Measurements from ENCODE around the gene OSR1. TPM values are rescaled to one million over a fixed set of nuclear protein-coding genes. Genes with fewer than 3 reads are reported as not detected.

The OSR1 gene
- total and polyA plus RNA-seq, 2 donors (not counting 1 experiment from before 2014, with no cell fraction given): 11.3 to 13.4 TPM

GRCh38 chr2:19337742-19338141 is 20.7 kb downstream of the OSR1 start:
- no peak overlapping the region for H2AFZ ChIP-seq (ENCODE audit: low read length)
- DNase-seq (ENCODE audit: low read depth in 2 of 2): no peak
- no peaks in the 10 kb centered on the region for H3K9me3 ChIP-seq (ENCODE audit: control insufficient read depth, insufficient read depth, low read depth, low read length)
- H3K27me3 ChIP-seq (ENCODE audit: control insufficient read depth, insufficient read depth, low read length): no peaks in the 10 kb centered on the region
- no peaks in the 10 kb centered on the region for H4K20me1 ChIP-seq (ENCODE audit: control insufficient read depth, extremely low read depth, insufficient read depth, low read length)
- H3K9ac ChIP-seq (ENCODE audit: insufficient read depth, low read length): no peak overlapping the region
- H3K4me3 ChIP-seq (replicated peaks in 1 of 4; ENCODE audit: control extremely low read depth in 1 of 4, insufficient read depth in 1 of 4, low read depth in 3 of 4, low read length in 4 of 4): no peak overlapping the region
- H3K4me2 ChIP-seq (ENCODE audit: extremely low read depth, insufficient read depth, low read length): no peak overlapping the region
- H3K4me1 ChIP-seq (ENCODE audit: control insufficient read depth, extremely low read depth, insufficient read depth, low read length): no peaks in the 10 kb centered on the region
- H3K36me3 ChIP-seq (ENCODE audit: control insufficient read depth, insufficient read depth, low read length): no peaks in the 10 kb centered on the region
- no peaks in the 10 kb centered on the region for H3K79me2 ChIP-seq (ENCODE audit: control insufficient read depth, insufficient read depth, low read length)
- H3K27ac ChIP-seq (ENCODE audit: insufficient read depth, low read length): no peak overlapping the region
- TF ChIP-seq CTCF (conservative IDR thresholded peaks at IDR 0.05 in 1 of 2, IDR thresholded peaks at IDR 0.05 in 1 of 2; ENCODE audit: low read depth in 1 of 2, low read length in 2 of 2) (no peak), EZH2 (IDR thresholded peaks at IDR 0.05; ENCODE audit: low read length, missing control alignments) (no peak)

GRCh38 chr2:19337202-19337601 is 21.2 kb downstream of the OSR1 start:
- TF ChIP-seq EZH2 (IDR thresholded peaks at IDR 0.05; ENCODE audit: low read length, missing control alignments) (no peak), CTCF (conservative IDR thresholded peaks at IDR 0.05 in 1 of 2, IDR thresholded peaks at IDR 0.05 in 1 of 2; ENCODE audit: low read depth in 1 of 2, low read length in 2 of 2) (no peak)
- DNase-seq (ENCODE audit: low read depth in 2 of 2): no peak
- H3K4me2 ChIP-seq (ENCODE audit: extremely low read depth, insufficient read depth, low read length): no peak overlapping the region
- H3K4me1 ChIP-seq (ENCODE audit: control insufficient read depth, extremely low read depth, insufficient read depth, low read length): no peaks in the 10 kb centered on the region
- no peaks in the 10 kb centered on the region for H3K79me2 ChIP-seq (ENCODE audit: control insufficient read depth, insufficient read depth, low read length)
- no peaks in the 10 kb centered on the region for H3K9me3 ChIP-seq (ENCODE audit: control insufficient read depth, insufficient read depth, low read depth, low read length)
- H4K20me1 ChIP-seq (ENCODE audit: control insufficient read depth, extremely low read depth, insufficient read depth, low read length): no peaks in the 10 kb centered on the region
- no peak overlapping the region for H3K9ac ChIP-seq (ENCODE audit: insufficient read depth, low read length)
- no peak overlapping the region for H3K27ac ChIP-seq (ENCODE audit: insufficient read depth, low read length)
- H2AFZ ChIP-seq (ENCODE audit: low read length): no peak overlapping the region
- H3K36me3 ChIP-seq (ENCODE audit: control insufficient read depth, insufficient read depth, low read length): no peaks in the 10 kb centered on the region
- no peaks in the 10 kb centered on the region for H3K27me3 ChIP-seq (ENCODE audit: control insufficient read depth, insufficient read depth, low read length)
- H3K4me3 ChIP-seq (replicated peaks in 1 of 4; ENCODE audit: control extremely low read depth in 1 of 4, insufficient read depth in 1 of 4, low read depth in 3 of 4, low read length in 4 of 4): no peak overlapping the region

GRCh38 chr2:19336781-19337180 is 21.6 kb downstream of the OSR1 start:
- Histone ChIP-seq H3K4me2 (ENCODE audit: extremely low read depth, insufficient read depth, low read length) (no peak overlapping the region), H4K20me1 (ENCODE audit: control insufficient read depth, extremely low read depth, insufficient read depth, low read length) (no peaks in the 10 kb centered on the region), H3K36me3 (ENCODE audit: control insufficient read depth, insufficient read depth, low read length) (no peaks in the 10 kb centered on the region), H3K9ac (ENCODE audit: insufficient read depth, low read length) (no peak overlapping the region), H3K79me2 (ENCODE audit: control insufficient read depth, insufficient read depth, low read length) (no peaks in the 10 kb centered on the region), H3K27me3 (ENCODE audit: control insufficient read depth, insufficient read depth, low read length) (no peaks in the 10 kb centered on the region), H3K4me1 (ENCODE audit: control insufficient read depth, extremely low read depth, insufficient read depth, low read length) (no peaks in the 10 kb centered on the region), H3K27ac (ENCODE audit: insufficient read depth, low read length) (no peak overlapping the region), H3K9me3 (ENCODE audit: control insufficient read depth, insufficient read depth, low read depth, low read length) (no peaks in the 10 kb centered on the region), H3K4me3 (replicated peaks in 1 of 4; ENCODE audit: control extremely low read depth in 1 of 4, insufficient read depth in 1 of 4, low read depth in 3 of 4, low read length in 4 of 4) (no peak overlapping the region), H2AFZ (ENCODE audit: low read length) (no peak overlapping the region)
- TF ChIP-seq CTCF (conservative IDR thresholded peaks at IDR 0.05 in 1 of 2, IDR thresholded peaks at IDR 0.05 in 1 of 2; ENCODE audit: low read depth in 1 of 2, low read length in 2 of 2) (no peak), EZH2 (IDR thresholded peaks at IDR 0.05; ENCODE audit: low read length, missing control alignments) (no peak)
- DNase-seq (ENCODE audit: low read depth in 2 of 2): no peak
